ENCODE results near the gene MBNL2. TPM values are rescaled to one million over a fixed set of nuclear protein-coding genes. Genes with fewer than 3 reads are reported as not detected.

Gene MBNL2
- polyA plus RNA-seq, 1 experiment = 44.0 TPM

DNA sequence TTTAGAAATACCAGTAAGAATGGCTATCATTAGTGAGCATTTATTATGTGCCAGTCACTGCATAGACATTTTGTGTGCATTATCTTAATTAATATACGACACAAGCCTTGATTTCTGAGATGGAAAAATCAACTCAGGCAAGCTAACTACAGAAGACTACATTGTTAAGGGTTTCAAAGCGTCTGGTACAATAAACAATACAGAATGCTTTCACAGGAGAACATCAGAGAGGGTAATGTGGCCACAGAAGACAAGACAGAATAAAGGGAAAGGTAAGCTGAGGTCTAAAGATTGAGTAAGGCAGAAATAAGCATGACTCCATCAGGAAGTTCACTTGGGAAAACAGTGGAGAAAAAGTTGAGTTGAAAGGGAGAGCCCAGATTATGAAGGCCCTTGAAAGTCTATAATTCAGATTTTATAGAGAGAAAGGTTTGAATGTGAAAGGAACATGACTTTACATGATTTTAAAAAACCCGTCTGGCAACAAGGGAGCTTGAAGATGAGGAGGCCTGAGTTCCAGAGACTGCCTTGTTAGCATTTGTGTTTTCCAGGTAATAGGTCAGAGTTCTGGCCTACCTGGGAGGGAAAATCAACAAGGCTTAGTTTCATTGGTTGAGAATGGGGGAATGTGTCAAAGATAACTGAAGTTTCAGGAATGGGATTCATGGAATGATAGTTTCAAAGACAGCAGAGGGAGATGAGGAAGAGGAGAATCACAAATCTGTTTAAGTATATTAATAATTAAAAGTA is 1.8 kb upstream of the MBNL2 start:
- ChIA-PET CTCF (interaction anchor here (0.6 to 2.7 kb wide), 2 partner anchors 94 to 111 kb away, joined by 3 to 20 read pairs; no protein-coding TSS in a partner anchor), POLR2A (interaction anchor here (0.7 kb wide), 1 partner anchor 96 kb away, joined by 3 read pairs; no protein-coding TSS in a partner anchor)
- Histone ChIP-seq H3K27ac (ENCODE audit: low read depth, low read length) (no peak overlapping the region), H3K27me3 (ENCODE audit: control insufficient read depth, insufficient read depth, low read length) (no peaks in the 10 kb centered on the region), H3K4me3 (ENCODE audit: low read depth, low read length) (no peak overlapping the region), H3K9me3 (ENCODE audit: control insufficient read depth, insufficient read depth, low read length) (no peaks in the 10 kb centered on the region)
- no peak for TF ChIP-seq CTCF (IDR thresholded peaks at IDR 0.05; ENCODE audit: low read depth, low read length)
- no peak for DNase-seq (ENCODE audit: low read depth, low spot score)

DNA sequence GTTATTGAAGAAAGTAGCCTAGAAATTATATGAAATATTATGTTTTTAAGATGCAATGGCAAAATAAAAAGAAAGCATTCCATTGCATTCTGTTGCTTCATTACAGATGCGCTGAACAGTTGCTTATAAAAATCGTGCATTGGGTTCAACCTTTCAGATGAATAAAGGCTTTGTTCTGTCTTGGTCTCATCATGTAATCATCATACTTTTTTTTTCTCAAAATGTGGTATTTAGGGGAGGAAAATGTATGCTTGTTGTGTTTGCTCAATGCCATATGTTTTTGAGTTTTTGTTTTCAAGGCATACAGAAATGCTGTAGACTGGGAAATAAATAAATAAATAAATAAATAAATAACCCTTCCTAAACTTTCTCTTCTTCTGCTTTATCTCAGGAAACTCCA is 1.1 kb upstream of the MBNL2 start:
- Histone ChIP-seq H3K9me3 (ENCODE audit: control insufficient read depth, insufficient read depth, low read length) (no peaks in the 10 kb centered on the region), H3K4me3 (ENCODE audit: low read depth, low read length) (no peak overlapping the region), H3K27ac (ENCODE audit: low read depth, low read length) (no peak overlapping the region), H3K27me3 (ENCODE audit: control insufficient read depth, insufficient read depth, low read length) (no peaks in the 10 kb centered on the region)
- DNase-seq (ENCODE audit: low read depth, low spot score) = no peak
- ChIA-PET CTCF (interaction anchor here (0.6 to 2.7 kb wide), 2 partner anchors 112 to 127 kb away, joined by 3 to 20 read pairs; no protein-coding TSS in a partner anchor), POLR2A (interaction anchor here (1.2 to 1.3 kb wide), 2 partner anchors 15 to 30 kb away, joined by 4 to 5 read pairs; no protein-coding TSS in a partner anchor)
- no peak for TF ChIP-seq CTCF (IDR thresholded peaks at IDR 0.05; ENCODE audit: low read depth, low read length)

DNA sequence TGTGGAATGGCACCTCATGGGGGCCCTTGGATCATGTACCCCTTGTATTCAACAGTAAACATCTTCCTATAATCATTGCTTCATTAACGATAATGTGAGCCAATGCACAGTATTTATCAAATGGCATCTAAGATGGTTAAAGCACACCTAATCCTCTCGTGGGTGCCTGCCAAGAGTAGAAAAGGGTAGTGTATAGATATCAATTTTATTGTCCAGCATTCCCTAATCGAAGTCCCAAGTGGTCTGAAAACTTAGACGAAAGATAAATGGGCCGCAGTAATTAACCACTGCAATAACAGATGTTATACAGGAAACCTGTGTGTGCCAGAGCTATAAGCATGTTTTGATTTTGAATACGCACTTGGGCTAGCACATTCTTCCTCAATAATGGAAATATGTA is 667 bp upstream of the MBNL2 start:
- CTCF ChIA-PET = interaction anchor here (0.6 to 7.3 kb wide), 5 partner anchors 96 to 138 kb away, joined by 3 to 92 read pairs (median 6); no protein-coding TSS in a partner anchor
- POLR2A ChIA-PET = interaction anchor here (0.9 to 2.3 kb wide), 13 partner anchors 10 to 212 kb away, joined by 3 to 8 read pairs (median 4); partner anchors contain the start of gene RAP2A
- H3K27ac ChIP-seq (ENCODE audit: low read depth, low read length) = no peak overlapping the region
- no peaks in the 10 kb centered on the region for H3K27me3 ChIP-seq (ENCODE audit: control insufficient read depth, insufficient read depth, low read length)
- no peak for TF ChIP-seq CTCF (IDR thresholded peaks at IDR 0.05; ENCODE audit: low read depth, low read length)
- no peak for DNase-seq (ENCODE audit: low read depth, low spot score)
- no peaks in the 10 kb centered on the region for H3K9me3 ChIP-seq (ENCODE audit: control insufficient read depth, insufficient read depth, low read length)
- H3K4me3 ChIP-seq (ENCODE audit: low read depth, low read length) = peak overlapping the region; percentile 82

DNA sequence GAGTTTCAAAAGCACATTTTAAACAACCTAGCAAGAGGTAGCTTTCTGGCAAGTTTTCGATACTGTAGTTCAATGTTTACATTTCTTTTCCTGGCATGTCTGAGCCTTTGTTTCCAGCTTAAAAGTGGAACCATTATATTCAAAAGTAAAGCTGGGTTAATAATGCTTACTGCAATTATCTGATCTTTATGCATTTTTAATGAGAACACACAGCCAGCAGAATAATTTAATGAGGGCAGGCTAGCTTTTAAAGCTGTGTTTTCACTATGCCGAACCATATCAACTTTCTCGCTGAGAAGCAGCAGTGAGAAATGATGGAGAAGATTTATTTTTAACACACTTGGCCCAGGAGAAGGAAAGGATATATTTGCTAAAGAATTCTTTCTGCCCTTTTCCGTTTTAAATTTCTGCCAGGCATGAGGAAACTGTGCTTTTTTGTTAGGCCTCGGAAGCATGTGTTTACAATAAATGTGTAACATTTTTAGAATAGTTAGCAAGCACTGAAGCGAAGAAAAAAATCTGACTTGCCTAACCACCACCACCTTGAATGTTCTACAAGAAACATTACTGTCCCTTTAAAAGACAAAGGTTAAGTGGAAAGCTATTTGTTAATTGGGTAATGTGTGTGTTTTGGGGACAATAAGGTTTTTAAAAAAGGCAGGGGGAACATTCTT is 1.0 kb downstream of the MBNL2 start:
- Histone ChIP-seq H3K27ac (ENCODE audit: low read depth, low read length) (peak overlapping the region; percentile 89), H3K27me3 (ENCODE audit: control insufficient read depth, insufficient read depth, low read length) (no peaks in the 10 kb centered on the region), H3K4me3 (ENCODE audit: low read depth, low read length) (peak overlapping the region; percentile 82), H3K9me3 (ENCODE audit: control insufficient read depth, insufficient read depth, low read length) (no peaks in the 10 kb centered on the region)
- no peak for DNase-seq (ENCODE audit: low read depth, low spot score)
- TF ChIP-seq CTCF (IDR thresholded peaks at IDR 0.05; ENCODE audit: low read depth, low read length) = no peak
- POLR2A ChIA-PET = interaction anchor here (0.6 to 2.3 kb wide), 8 partner anchors 9 to 116 kb away, joined by 3 to 6 read pairs (median 3); no protein-coding TSS in a partner anchor
- CTCF ChIA-PET = interaction anchor here (0.6 to 7.3 kb wide), 12 partner anchors 11 to 254 kb away, joined by 3 to 92 read pairs (median 6); no protein-coding TSS in a partner anchor
